Glomerular endothelial cell (primary cell): Measurements from ENCODE around the gene SH3GL1. TPM values are rescaled to one million over a fixed set of nuclear protein-coding genes. Genes with fewer than 3 reads are reported as not detected.

Experiments used
- DNase-seq: peaks from one replicate; pipeline ENCODE4 v3.0.0-alpha.2; 2011; ENCODE audit warnings: low read depth, low spot score; ENCODE audit errors: extremely low read depth
- total RNA-seq: library from RNA; depleted of rRNA; stranded (reverse); fragments of >200 nt; gene quantifications from 2 replicates; pipeline ENCODE4 v1.2.3, GENCODE V29; 2015

Gene SH3GL1
- total RNA-seq, 1 donor from 2014 or later = 122 TPM

DNA sequence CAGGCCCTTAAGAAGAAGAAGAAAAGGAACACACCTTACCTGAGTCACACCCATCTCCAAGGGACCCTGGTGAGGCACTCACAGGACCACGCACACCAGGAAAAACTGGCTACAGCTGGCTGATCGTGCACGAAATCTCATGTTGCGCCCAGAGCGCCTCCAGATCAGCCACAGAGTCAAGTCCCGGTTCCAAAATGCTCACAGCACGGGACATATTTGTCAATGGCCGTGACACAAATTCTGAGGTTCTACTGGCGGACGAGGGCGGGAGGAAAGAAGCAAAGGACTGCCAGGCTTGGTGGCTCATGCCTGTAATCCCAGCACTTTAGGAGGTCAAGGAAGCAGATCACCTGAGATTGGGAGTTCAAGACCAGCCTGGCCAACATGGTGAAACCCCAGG lies 21.5 kb downstream of the SH3GL1 start:
- DNase-seq = no peak

- DNase-seq = no peak
These were observed 23.2 kb downstream of the SH3GL1 start for GRCh38 chr19:4376991-4377781.

- DNase-seq = no peak
These were observed 23.7 kb downstream of the SH3GL1 start for GRCh38 chr19:4376671-4376990.

DNA sequence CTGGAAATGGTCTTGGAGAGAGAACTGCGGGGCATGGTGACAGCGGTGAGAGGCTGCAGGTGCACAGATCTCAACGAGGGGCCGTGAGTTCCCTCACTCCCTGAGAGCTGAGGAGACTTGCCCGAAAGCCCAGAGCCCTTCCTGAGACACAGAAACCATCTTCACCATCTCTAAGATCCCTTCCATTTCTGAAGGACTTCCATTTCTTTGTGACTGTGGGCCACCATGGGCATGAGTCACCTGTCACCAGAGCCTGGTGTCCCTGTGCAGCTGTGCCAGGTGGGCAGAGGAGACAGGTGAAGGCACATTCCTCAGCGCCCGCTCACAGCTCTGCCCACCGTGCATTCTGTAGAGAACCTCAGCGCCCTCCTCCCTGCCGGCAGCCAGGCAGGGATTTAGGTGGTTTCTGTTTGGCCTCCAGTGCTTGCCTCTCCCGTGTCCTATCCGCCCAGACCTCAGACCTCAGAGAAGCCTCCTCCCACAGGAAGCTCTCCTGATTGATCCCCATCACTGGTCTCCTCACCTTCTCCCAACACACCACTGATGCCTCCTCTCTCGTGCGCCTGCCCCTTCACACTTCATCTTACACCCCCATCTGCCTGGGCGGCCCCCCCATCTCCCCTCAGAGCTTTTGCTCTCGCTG lies 24.2 kb downstream of the SH3GL1 start:
- DNase-seq = no peak

DNA sequence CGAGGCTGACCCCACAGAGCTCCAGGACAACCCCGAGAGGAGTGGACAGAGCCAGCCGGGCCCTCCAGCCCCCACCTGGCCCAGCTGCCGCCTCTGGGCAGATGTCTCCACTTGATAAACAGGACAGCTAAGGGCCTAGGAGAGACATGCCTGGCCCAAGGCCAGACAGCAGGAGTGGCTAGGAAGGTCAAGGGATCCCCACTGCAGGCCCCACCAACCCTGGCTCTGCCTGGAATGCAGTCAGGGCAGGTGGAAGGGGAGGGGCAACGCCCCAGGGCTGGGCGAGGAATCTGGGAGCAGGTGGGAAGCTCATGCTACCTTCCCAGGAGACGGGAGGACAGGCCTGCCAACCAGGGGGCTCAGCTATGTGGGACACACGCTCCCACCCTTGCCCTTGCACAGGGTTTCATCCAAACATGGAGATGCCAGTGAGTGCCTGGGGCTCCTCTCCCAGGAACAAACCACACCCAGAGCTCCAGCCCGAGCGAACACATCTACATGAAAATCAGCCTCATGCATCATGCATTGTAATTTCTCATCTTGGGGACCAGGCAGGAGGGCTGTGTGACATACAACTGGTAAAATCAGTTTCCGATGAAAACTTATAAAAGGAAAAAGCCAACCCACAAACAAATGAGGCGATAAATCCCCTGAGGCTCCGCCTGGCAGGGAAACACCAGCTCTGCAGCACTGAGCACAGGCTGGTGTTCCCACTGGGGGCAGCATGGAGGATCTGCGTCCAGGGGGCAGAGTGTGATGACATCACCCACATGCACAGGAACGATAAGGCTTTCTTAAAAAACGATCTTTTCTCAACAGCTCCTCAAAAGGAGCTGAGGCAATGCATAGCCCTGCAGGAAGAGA lies 25.0 kb downstream of the SH3GL1 start:
- DNase-seq = no peak

GRCh38 chr19:4374498-4375163 lies 25.7 kb downstream of the SH3GL1 start:
- DNase-seq = no peak

DNA sequence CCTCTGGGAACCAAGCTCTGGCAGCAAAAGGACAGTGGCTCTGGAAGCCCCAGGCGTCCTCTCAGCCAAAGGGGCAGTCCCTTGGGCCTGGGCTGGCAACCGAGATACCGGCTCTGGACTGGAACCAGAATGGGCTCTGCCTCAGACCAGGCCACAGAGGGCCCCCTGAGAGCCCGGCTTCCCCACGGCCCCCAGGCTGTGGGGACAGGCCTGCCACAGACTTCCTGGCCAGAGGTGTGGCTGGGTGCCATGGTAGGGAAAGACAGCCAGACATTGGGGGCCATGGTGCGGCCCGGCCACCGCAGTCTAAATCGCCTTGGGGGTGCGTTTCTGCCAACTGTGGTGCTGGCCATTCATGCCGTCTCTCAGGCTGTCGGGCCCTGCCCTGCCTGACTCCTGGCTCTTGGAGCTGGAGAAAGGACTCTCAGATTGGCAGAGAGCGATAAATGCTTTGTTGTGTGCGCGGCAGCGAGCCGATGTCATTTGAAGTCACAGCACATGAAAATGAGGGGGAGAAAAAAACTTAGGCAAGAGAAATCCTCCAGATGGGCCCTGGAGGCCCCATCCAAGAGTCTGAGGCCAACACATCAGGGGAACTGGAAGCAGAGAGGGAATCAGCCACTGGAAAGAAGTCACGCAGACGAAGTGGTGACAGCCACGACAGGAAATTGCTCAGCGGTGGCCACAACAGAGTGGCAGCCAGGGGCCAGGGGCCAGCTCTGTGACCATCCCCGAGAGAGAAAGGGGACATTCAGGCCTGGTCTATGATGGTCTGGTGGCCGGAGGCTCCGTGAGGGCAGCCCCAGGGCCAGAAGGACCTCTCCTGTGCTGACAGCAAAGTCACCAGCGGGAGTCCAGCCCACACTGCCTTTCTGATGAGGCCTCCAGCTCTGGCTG lies 26.5 kb downstream of the SH3GL1 start:
- DNase-seq = no peak

DNA sequence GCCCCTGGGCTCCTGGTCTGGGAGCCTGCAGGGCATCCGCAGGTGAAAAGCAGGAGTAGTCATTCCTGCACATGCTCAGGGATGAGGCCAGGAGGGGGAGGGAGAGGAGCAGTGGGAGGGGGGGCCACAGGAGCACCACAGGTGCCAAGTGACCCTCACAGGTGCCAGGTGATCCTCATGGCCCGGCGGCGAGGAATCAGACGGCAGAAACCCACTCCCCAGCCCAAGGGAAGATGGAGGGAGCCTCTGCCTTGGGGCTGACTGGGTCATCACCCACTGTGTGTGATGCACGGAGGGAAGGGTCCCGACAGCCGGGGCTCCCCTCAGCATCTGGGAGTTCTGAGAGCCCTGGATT lies 27.4 kb downstream of the SH3GL1 start:
- no peak for DNase-seq

GRCh38 chr19:4372165-4373012 lies 28.0 kb downstream of the SH3GL1 start:
- DNase-seq = no peak

- no peak for DNase-seq
These were observed 28.8 kb downstream of the SH3GL1 start for GRCh38 chr19:4371247-4372164.

DNA sequence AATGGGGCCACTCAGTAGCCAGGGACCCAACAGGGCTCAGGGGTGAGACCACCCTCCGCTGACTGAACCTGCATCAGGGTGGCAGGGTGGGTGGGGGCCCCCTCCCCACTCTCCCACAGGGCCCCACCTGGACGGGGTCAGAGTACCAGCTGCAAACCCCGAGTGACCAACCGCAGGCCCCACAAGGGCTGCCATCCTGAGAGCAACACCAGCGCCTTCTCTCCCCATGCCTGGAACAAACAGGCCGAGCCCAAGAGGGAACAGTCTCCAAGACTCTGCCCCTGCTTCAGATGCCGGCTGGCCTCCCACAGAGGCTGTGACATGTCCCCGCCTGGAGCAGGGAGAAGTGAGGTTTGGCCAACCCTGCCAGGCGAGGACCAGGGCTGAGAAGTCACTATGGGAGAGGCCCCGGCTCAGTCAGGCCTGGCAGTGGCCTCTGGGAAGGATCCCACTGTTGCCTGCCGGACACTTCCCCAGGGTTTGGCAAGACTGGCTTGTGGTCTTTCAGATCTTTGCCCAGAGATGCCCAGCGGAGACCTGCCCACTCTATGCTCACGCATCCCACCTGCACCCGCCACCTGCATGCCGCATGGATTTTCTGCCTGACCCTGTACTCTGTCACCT lies 29.8 kb downstream of the SH3GL1 start:
- DNase-seq = no peak

DNA sequence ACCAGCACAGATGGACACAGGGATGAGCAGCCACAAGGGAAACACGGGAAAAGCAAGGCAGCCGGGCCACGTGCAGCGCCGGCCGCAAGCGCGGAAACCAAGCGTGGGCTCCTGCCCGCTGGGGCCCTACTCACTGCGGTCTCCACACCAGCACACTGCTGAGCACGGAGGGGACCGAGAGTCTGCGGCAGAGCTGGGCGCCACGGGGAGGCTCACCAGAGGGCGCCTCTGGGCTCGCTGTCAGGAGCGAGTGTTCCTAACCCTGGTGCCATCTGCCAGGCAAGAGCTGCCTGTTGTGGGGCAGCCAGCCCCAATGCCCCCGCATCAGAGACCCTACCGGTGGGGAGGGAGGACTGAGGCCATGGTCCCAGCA lies 30.5 kb downstream of the SH3GL1 start:
- DNase-seq = no peak

DNA sequence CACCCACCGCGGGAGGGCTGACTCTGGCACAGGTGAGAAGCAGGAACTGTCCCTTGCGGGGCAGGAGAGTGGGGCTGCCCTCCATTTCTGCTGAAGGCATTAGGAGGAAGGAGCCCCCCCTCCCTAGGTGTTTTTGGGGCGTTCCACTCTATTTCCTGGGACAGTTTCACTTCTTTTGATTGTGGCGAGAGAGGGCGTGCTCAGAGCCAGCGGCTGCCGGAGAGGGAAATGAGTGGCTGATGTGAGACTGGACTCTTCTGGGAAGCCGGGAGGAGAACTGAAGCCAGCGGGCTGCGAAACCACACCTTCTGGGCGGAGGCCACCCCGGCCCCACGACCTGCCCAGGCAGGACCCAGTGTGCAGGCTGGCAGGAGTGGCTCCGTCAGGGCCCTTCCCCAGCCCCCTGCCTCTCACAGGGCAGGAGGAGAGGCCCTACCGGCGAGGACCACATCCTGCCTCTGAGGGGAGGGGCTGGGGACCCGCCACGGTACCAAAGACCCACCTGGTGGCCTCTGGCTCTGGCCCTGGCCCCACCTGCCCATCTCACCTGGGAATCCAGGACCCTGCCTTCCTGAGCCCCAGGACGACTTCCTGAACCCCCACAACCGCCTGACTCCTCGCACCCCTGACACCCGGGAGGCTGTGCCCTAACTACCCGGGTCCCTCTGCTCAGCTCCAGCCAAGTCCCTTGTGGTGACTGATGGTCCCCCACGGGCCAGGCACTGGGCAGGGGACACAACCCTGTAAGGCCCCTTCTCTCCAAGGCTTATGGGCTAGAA lies 31.0 kb downstream of the SH3GL1 start:
- no peak for DNase-seq

DNA sequence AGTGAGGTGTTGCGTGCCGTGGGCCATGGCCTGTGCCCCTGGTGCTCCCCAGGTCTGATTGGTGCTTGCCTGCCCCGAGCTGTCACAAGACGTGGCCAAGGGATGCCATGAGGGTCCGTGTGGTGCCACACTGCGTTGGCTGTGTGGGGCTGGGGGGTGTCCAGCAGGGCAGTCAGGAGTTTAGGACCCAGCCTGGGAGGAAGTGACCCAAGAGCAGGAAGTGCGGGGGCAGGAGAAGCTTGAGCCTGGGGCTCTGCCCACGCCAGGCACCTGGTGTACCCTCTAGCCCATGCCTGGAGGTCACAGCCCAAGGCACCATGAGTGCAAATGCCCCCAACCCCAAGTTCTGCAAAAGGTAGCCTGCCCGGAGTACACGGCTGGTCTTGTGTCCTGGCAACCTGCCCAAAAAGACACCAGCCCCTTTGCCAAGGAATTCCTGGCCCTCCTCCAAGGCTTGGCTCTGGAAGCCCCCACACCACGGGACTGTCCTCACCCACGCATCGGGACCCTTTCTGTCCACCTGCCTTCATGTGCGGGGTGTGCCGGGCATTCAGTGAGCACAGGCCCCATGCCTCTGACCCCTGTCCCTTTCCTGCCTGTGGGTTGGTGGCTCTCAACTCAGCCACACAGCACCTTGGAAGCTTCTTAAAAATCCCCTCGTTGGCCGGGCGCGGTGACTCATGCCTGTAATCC lies 32.1 kb downstream of the SH3GL1 start:
- no peak for DNase-seq

- no peak for DNase-seq
These were observed 32.6 kb downstream of the SH3GL1 start for GRCh38 chr19:4367781-4368127.

- DNase-seq = no peak
These were observed 33.0 kb downstream of the SH3GL1 start for GRCh38 chr19:4367336-4367723.
